ENCODE measurements around the gene ASCC1. TPM values are rescaled to one million over a fixed set of nuclear protein-coding genes. Genes with fewer than 3 reads are reported as not detected.
A peak's percentile ranks its signal among the peaks of the same experiment; 100 is the strongest.

The ASCC1 gene
- total RNA-seq, 1 donor from 2014 or later = 34.1 TPM

GRCh38 chr10:72066318-72067284, 149.5 kb downstream of the ASCC1 start:
- H3K9me3 Mint-ChIP-seq = no peaks in the 10 kb centered on the region
- H3K4me3 Mint-ChIP-seq = no peak overlapping the region
- H3K27ac Mint-ChIP-seq = no peak overlapping the region
- H3K27me3 Mint-ChIP-seq = no peaks in the 10 kb centered on the region
- no peak for DNase-seq
- peaks cover 5% of the 10 kb centered on the region for H3K4me1 Mint-ChIP-seq
- H3K36me3 Mint-ChIP-seq (ENCODE audit: low read depth) = peaks cover 56% of the 10 kb centered on the region
- intact Hi-C loops (cut with micrococcal nuclease) = no loop called here

GRCh38 chr10:72065439-72066025, 150.5 kb downstream of the ASCC1 start:
- H3K36me3 Mint-ChIP-seq (ENCODE audit: low read depth) = peaks cover 58% of the 10 kb centered on the region
- no peaks in the 10 kb centered on the region for H3K27me3 Mint-ChIP-seq
- H3K27ac Mint-ChIP-seq = no peak overlapping the region
- H3K4me3 Mint-ChIP-seq = no peak overlapping the region
- intact Hi-C loops (cut with micrococcal nuclease) = no loop called here
- no peak for DNase-seq
- H3K4me1 Mint-ChIP-seq = peaks cover 5% of the 10 kb centered on the region
- no peaks in the 10 kb centered on the region for H3K9me3 Mint-ChIP-seq

GRCh38 chr10:72063703-72064391, 152.2 kb downstream of the ASCC1 start:
- Mint-ChIP-seq H3K9me3 (no peaks in the 10 kb centered on the region), H3K4me1 (peaks cover 2% of the 10 kb centered on the region), H3K27ac (no peak overlapping the region), H3K36me3 (ENCODE audit: low read depth) (peaks cover 51% of the 10 kb centered on the region), H3K4me3 (no peak overlapping the region), H3K27me3 (no peaks in the 10 kb centered on the region)
- intact Hi-C loops (cut with micrococcal nuclease) = no loop called here
- no peak for DNase-seq

- no peak overlapping the region for H3K4me3 Mint-ChIP-seq
- H3K4me1 Mint-ChIP-seq = peaks cover 2% of the 10 kb centered on the region
- intact Hi-C loops (cut with micrococcal nuclease) = no loop called here
- H3K9me3 Mint-ChIP-seq = no peaks in the 10 kb centered on the region
- H3K36me3 Mint-ChIP-seq (ENCODE audit: low read depth) = peaks cover 46% of the 10 kb centered on the region
- no peaks in the 10 kb centered on the region for H3K27me3 Mint-ChIP-seq
- DNase-seq = no peak
- H3K27ac Mint-ChIP-seq = no peak overlapping the region
Measured at GRCh38 chr10:72062832-72063702, 153.0 kb downstream of the ASCC1 start.

GRCh38 chr10:72062382-72062781, 153.7 kb downstream of the ASCC1 start:
- H3K4me3 Mint-ChIP-seq = no peak overlapping the region
- H3K27me3 Mint-ChIP-seq = no peaks in the 10 kb centered on the region
- H3K36me3 Mint-ChIP-seq (ENCODE audit: low read depth) = peaks cover 43% of the 10 kb centered on the region
- no peaks in the 10 kb centered on the region for H3K9me3 Mint-ChIP-seq
- H3K27ac Mint-ChIP-seq = no peak overlapping the region
- intact Hi-C loops (cut with micrococcal nuclease) = no loop called here
- H3K4me1 Mint-ChIP-seq = peaks cover 2% of the 10 kb centered on the region
- DNase-seq = no peak

- intact Hi-C loops (cut with micrococcal nuclease) = no loop called here
Measured at GRCh38 chr10:72061930-72062329, 154.1 kb downstream of the ASCC1 start.

GRCh38 chr10:72061491-72061890, 154.6 kb downstream of the ASCC1 start:
- Mint-ChIP-seq H3K4me3 (no peak overlapping the region), H3K36me3 (ENCODE audit: low read depth) (peaks cover 39% of the 10 kb centered on the region), H3K9me3 (no peaks in the 10 kb centered on the region), H3K27me3 (no peaks in the 10 kb centered on the region), H3K4me1 (peaks cover 4% of the 10 kb centered on the region), H3K27ac (no peak overlapping the region)
- no peak for DNase-seq
- intact Hi-C loops (cut with micrococcal nuclease) = no loop called here

More at GRCh38 chr10:72061930-72062329, 154.1 kb downstream of the ASCC1 start:
- no peak overlapping the region for H3K4me3 Mint-ChIP-seq
- H3K27me3 Mint-ChIP-seq = no peaks in the 10 kb centered on the region
- H3K27ac Mint-ChIP-seq = no peak overlapping the region
- peaks cover 41% of the 10 kb centered on the region for H3K36me3 Mint-ChIP-seq (ENCODE audit: low read depth)
- no peak for DNase-seq
- H3K4me1 Mint-ChIP-seq = peaks cover 2% of the 10 kb centered on the region
- H3K9me3 Mint-ChIP-seq = no peaks in the 10 kb centered on the region

GRCh38 chr10:72059843-72060822, 155.9 kb downstream of the ASCC1 start:
- intact Hi-C loops (cut with micrococcal nuclease) = no loop called here
- H3K4me3 Mint-ChIP-seq = no peak overlapping the region
- H3K4me1 Mint-ChIP-seq = peaks cover 5% of the 10 kb centered on the region
- H3K9me3 Mint-ChIP-seq = no peaks in the 10 kb centered on the region
- peak overlapping the region; percentile 78 for H3K27ac Mint-ChIP-seq
- no peaks in the 10 kb centered on the region for H3K27me3 Mint-ChIP-seq
- peaks cover 31% of the 10 kb centered on the region for H3K36me3 Mint-ChIP-seq (ENCODE audit: low read depth)
- no peak for DNase-seq

- Mint-ChIP-seq H3K27ac (peak overlapping the region; percentile 78), H3K27me3 (no peaks in the 10 kb centered on the region)
- DNase-seq = no peak
Measured at GRCh38 chr10:72058989-72059842, 156.9 kb downstream of the ASCC1 start.

GRCh38 chr10:72058347-72058898, 157.7 kb downstream of the ASCC1 start:
- intact Hi-C loops (cut with micrococcal nuclease) = no loop called here
- no peak for DNase-seq
- H3K36me3 Mint-ChIP-seq (ENCODE audit: low read depth) = peaks cover 25% of the 10 kb centered on the region
- no peak overlapping the region for H3K4me3 Mint-ChIP-seq
- H3K9me3 Mint-ChIP-seq = no peaks in the 10 kb centered on the region
- peaks cover 9% of the 10 kb centered on the region for H3K4me1 Mint-ChIP-seq
- H3K27me3 Mint-ChIP-seq = no peaks in the 10 kb centered on the region
- no peak overlapping the region for H3K27ac Mint-ChIP-seq

More at GRCh38 chr10:72058989-72059842, 156.9 kb downstream of the ASCC1 start:
- H3K4me3 Mint-ChIP-seq = no peak overlapping the region
- peaks cover 9% of the 10 kb centered on the region for H3K4me1 Mint-ChIP-seq
- H3K36me3 Mint-ChIP-seq (ENCODE audit: low read depth) = peaks cover 28% of the 10 kb centered on the region
- H3K9me3 Mint-ChIP-seq = no peaks in the 10 kb centered on the region
- intact Hi-C loops (cut with micrococcal nuclease) = no loop called here

GRCh38 chr10:72056932-72057751, 158.9 kb downstream of the ASCC1 start:
- H3K27me3 Mint-ChIP-seq = no peaks in the 10 kb centered on the region
- intact Hi-C loops (cut with micrococcal nuclease) = no loop called here
- H3K4me3 Mint-ChIP-seq = no peak overlapping the region
- H3K4me1 Mint-ChIP-seq = peaks cover 9% of the 10 kb centered on the region
- peak overlapping the region; percentile 13 for H3K27ac Mint-ChIP-seq
- no peaks in the 10 kb centered on the region for H3K9me3 Mint-ChIP-seq
- H3K36me3 Mint-ChIP-seq (ENCODE audit: low read depth) = peaks cover 14% of the 10 kb centered on the region
- no peak for DNase-seq

Measured in activated CD4-positive, alpha-beta T cell treated with anti-CD3 and anti-CD28 coated beads, Interleukin-2, amount 10 ng/mL, durations not matched to agents 24 days and 14 days (primary cell).